Endothelial cell (in vitro differentiated cells): Measurements from ENCODE around the gene C19orf73. TPM values are rescaled to one million over a fixed set of nuclear protein-coding genes. Genes with fewer than 3 reads are reported as not detected.

ENCODE experiments used
- DNase-seq: peaks from one replicate; pipeline ENCODE4 v3.0.0; 2021; ENCODE audit warnings: low spot score
- H3K27ac Mint-ChIP-seq: one replicate; pipeline ENCODE4 v1.8.0; 2021; ENCODE audit warnings: mixed read lengths, inconsistent platforms; ENCODE audit not compliant: unreplicated experiment
- H3K27me3 Mint-ChIP-seq: one replicate; pipeline ENCODE4 v1.8.0; 2021; ENCODE audit warnings: mild to moderate bottlenecking, moderate library complexity, mixed read lengths, inconsistent platforms; ENCODE audit not compliant: unreplicated experiment
- H3K36me3 Mint-ChIP-seq: one replicate; pipeline ENCODE4 v1.8.0; 2021; ENCODE audit warnings: mild to moderate bottlenecking, low read depth, mixed read lengths, inconsistent platforms; ENCODE audit not compliant: unreplicated experiment
- H3K4me1 Mint-ChIP-seq: one replicate; pipeline ENCODE4 v1.8.0; 2021; ENCODE audit warnings: mild to moderate bottlenecking, mixed read lengths, inconsistent platforms; ENCODE audit not compliant: unreplicated experiment
- H3K4me3 Mint-ChIP-seq: one replicate; pipeline ENCODE4 v1.8.0; 2021; ENCODE audit warnings: mild to moderate bottlenecking, mixed read lengths, inconsistent platforms; ENCODE audit not compliant: unreplicated experiment
- H3K9me3 Mint-ChIP-seq: one replicate; pipeline ENCODE4 v1.8.0; 2021; ENCODE audit warnings: mixed read lengths, inconsistent platforms; ENCODE audit not compliant: unreplicated experiment
- CTCF ChIP-seq: fragments of 200-600 bp; sonication (generic); IDR thresholded peaks from one replicate; pipeline ENCODE4 v1.5.0; 2021; ENCODE audit warnings: antibody characterized with exemption; ENCODE audit not compliant: unreplicated experiment
- total RNA-seq: library from RNA; stranded (reverse); fragmentation: NEBNext Ultra II Directional; extraction: Animal tissue kit (Norgen Biotek cat#: 25700); gene quantifications from one replicate; pipeline ENCODE4 v1.2.1, GENCODE V29; 2021; ENCODE audit not compliant: unreplicated experiment

C19orf73 gene
- total RNA-seq, 1 donor from 2014 or later = 0.51 TPM

GRCh38 chr19:49091391-49092038 lies 27.4 kb downstream of the C19orf73 start:
- Mint-ChIP-seq H3K9me3 (no peaks in the 10 kb centered on the region), H3K4me1 (peaks cover 10% of the 10 kb centered on the region), H3K4me3 (peak overlapping the region; percentile 60), H3K27ac (peak overlapping the region; percentile 48), H3K36me3 (peaks cover 37% of the 10 kb centered on the region), H3K27me3 (peaks cover 9% of the 10 kb centered on the region)
- no peak for DNase-seq
- no peak for TF ChIP-seq CTCF

- Mint-ChIP-seq H3K9me3 (no peaks in the 10 kb centered on the region), H3K4me1 (peaks cover 23% of the 10 kb centered on the region)
Measured at GRCh38 chr19:49086296-49086695, 32.6 kb downstream of the C19orf73 start.

GRCh38 chr19:49085868-49086232 lies 33.1 kb downstream of the C19orf73 start:
- Mint-ChIP-seq H3K27ac (peak overlapping the region; percentile 89), H3K4me3 (peak overlapping the region; percentile 100), H3K4me1 (peaks cover 23% of the 10 kb centered on the region), H3K9me3 (no peaks in the 10 kb centered on the region), H3K27me3 (peaks cover 11% of the 10 kb centered on the region), H3K36me3 (peaks cover 33% of the 10 kb centered on the region)
- TF ChIP-seq CTCF = no peak
- no peak for DNase-seq

More at GRCh38 chr19:49086296-49086695, 32.6 kb downstream of the C19orf73 start:
- Mint-ChIP-seq H3K36me3 (peaks cover 35% of the 10 kb centered on the region), H3K4me3 (peak overlapping the region; percentile 100), H3K27ac (peak overlapping the region; percentile 89), H3K27me3 (peaks cover 12% of the 10 kb centered on the region)
- TF ChIP-seq CTCF = no peak
- DNase-seq = no peak

GRCh38 chr19:49085020-49085867 lies 33.7 kb downstream of the C19orf73 start, which contains the start of gene SNRNP70:
Gene SNRNP70 (plus strand): TSS chr19:49085451. CDS start chr19:49086415, 964 bp downstream.
- Mint-ChIP-seq H3K4me3 (peak within 1 kb of the TSS; percentile 100), H3K4me1 (peaks cover 22% of the 10 kb centered on the region), H3K27me3 (peaks cover 9% of the 10 kb centered on the region), H3K36me3 (peaks cover 27% of the 10 kb centered on the region), H3K9me3 (no peaks in the 10 kb centered on the region), H3K27ac (peak within 1 kb of the TSS; percentile 95)
- no peak for TF ChIP-seq CTCF
- peak; percentile 100 for DNase-seq
